Measurements from ENCODE around the gene ASNSD1.

ASNSD1 gene

GRCh38 chr2:189631849-189632248 is 29.4 kb upstream of the ASNSD1 start:
- TF ChIP-seq CTCF (IDR thresholded peaks at IDR 0.05; ENCODE audit: low read depth, low read length), result no peak
- H3K4me3 ChIP-seq (ENCODE audit: low read depth, low read length), result no peak overlapping the region
- DNase-seq (ENCODE audit: low read depth, low spot score), result no peak
- in situ Hi-C loops (cut with HindIII; ENCODE audit: low sequenced_read_pairs), result no loop called here

DNA sequence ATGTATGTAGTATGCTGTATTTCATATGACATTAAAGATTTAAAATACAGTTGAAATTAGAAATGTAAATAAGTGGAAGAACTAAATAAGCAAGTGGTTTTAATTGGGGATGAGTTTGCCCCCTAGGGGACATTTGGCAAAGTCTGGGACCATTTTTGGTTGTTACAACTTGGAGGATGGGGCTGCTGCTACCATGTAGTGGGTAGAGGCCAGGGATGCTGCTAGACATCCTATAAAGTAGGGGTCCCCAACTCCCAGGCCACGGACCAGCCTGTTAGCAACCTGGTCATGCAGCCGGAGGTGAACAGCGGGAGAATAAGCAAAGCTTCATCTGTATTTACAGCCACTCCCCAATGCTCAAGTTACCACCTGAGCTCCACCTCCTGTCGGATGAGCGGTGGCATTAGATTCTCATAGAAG is 27.9 kb upstream of the ASNSD1 start:
- no peak overlapping the region for H3K4me3 ChIP-seq (ENCODE audit: low read depth, low read length)
- in situ Hi-C loops (cut with HindIII; ENCODE audit: low sequenced_read_pairs), result no loop called here
- DNase-seq (ENCODE audit: low read depth, low spot score), result no peak
- TF ChIP-seq CTCF (IDR thresholded peaks at IDR 0.05; ENCODE audit: low read depth, low read length), result peak; percentile 32

GRCh38 chr2:189635353-189635752 is 25.9 kb upstream of the ASNSD1 start:
- no peak for DNase-seq (ENCODE audit: low read depth, low spot score)
- no peak for TF ChIP-seq CTCF (IDR thresholded peaks at IDR 0.05; ENCODE audit: low read depth, low read length)
- H3K4me3 ChIP-seq (ENCODE audit: low read depth, low read length), result no peak overlapping the region
- in situ Hi-C loops (cut with HindIII; ENCODE audit: low sequenced_read_pairs), result no loop called here

DNA sequence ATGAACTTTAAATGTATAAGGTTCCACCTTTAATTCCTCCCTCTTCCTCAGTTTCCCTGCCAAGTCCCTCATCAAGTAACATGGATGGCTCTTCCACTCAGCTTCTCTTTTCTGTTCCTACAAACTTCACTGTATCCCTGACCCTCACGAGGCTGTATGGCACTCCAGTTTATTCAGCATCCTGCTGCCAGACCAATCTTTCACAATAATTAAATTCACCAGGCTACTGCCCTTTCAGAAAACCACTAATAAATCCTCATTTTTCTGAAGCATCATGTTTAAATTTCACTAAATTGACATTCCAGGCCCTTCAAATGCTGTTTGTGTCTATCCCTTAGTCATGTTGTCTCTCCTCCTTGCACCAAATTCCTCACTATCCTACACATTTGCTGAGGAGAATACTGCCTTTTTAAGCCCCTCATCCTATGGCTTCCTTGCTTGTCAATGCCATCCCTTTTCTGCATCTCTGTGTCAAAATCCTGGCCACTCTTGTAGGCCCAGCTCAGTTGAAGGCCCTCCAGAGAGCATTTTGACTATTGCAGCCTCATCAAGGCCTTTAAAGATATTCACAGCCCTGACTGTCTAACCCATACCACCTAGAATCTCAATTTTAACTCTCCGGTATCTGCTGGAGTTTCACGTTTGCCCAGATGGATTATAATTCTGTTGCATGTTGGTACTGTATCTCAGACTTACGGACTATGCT is 22.8 kb upstream of the ASNSD1 start:
- no peak for TF ChIP-seq CTCF (IDR thresholded peaks at IDR 0.05; ENCODE audit: low read depth, low read length)

GRCh38 chr2:189639007-189639609 is 22.2 kb upstream of the ASNSD1 start:
- in situ Hi-C loops (cut with HindIII; ENCODE audit: low sequenced_read_pairs), result no loop called here
- no peak for TF ChIP-seq CTCF (IDR thresholded peaks at IDR 0.05; ENCODE audit: low read depth, low read length)
- no peak for DNase-seq (ENCODE audit: low read depth, low spot score)
- no peak overlapping the region for H3K4me3 ChIP-seq (ENCODE audit: low read depth, low read length)

More for the DNA sequence above, 22.8 kb upstream of the ASNSD1 start:
- no peak for DNase-seq (ENCODE audit: low read depth, low spot score)
- in situ Hi-C loops (cut with HindIII; ENCODE audit: low sequenced_read_pairs), result no loop called here
- no peak overlapping the region for H3K4me3 ChIP-seq (ENCODE audit: low read depth, low read length)

GRCh38 chr2:189641002-189641401 is 20.3 kb upstream of the ASNSD1 start:
- in situ Hi-C loops (cut with HindIII; ENCODE audit: low sequenced_read_pairs), result no loop called here
- H3K4me3 ChIP-seq (ENCODE audit: low read depth, low read length), result no peak overlapping the region

More at GRCh38 chr2:189641002-189641401, 20.3 kb upstream of the ASNSD1 start:
- no peak for TF ChIP-seq CTCF (IDR thresholded peaks at IDR 0.05; ENCODE audit: low read depth, low read length)
- no peak for DNase-seq (ENCODE audit: low read depth, low spot score)
